ENCODE data around the gene CLIC4. TPM values are rescaled to one million over a fixed set of nuclear protein-coding genes. Genes with fewer than 3 reads are reported as not detected.
"Not testable (repeated sequence)": the region's sequence is repeated elsewhere in the genome, so short reads cannot be mapped to it uniquely, and the experiment has no call there.

CLIC4 gene
- total RNA-seq, 4 donors from 2014 or later: 37.3 to 74.5 (median 45.6) TPM

GRCh38 chr1:24699628-24700027 lies 45.6 kb upstream of the CLIC4 start:
- DNase-seq: no peak
- H3K4me3 ChIP-seq: no peak overlapping the region
- no peaks in the 10 kb centered on the region for H3K9me3 ChIP-seq
- H3K27ac ChIP-seq: no peak overlapping the region
- no peaks in the 10 kb centered on the region for H3K27me3 ChIP-seq
- in situ Hi-C loops (cut with MboI; ENCODE audit: low sequenced_read_pairs in 4 of 4) (loop anchor here in 1 of 4 donors (25.0 kb wide), 1 partner anchor 513 kb away; no protein-coding TSS in a partner anchor), intact Hi-C loops (cut with DNase I; ENCODE audit: low total_unique reads) (no loop called here)
- H3K4me1 ChIP-seq: peaks cover 0 to 2% of the 10 kb centered on the region in 2 donors
- no peak for TF ChIP-seq CTCF (IDR thresholded peaks at IDR 0.05 in 4 of 5, conservative IDR thresholded peaks at IDR 0.05 in 1 of 5)
- TF ChIP-seq POLR2A (IDR thresholded peaks at IDR 0.05): no peak
- ATAC-seq: no peak
- no peaks in the 10 kb centered on the region for H3K36me3 ChIP-seq

GRCh38 chr1:24702511-24703293 lies 42.5 kb upstream of the CLIC4 start:
- Histone ChIP-seq H3K27ac (no peak overlapping the region), H3K27me3 (no peaks in the 10 kb centered on the region), H3K36me3 (no peaks in the 10 kb centered on the region), H3K4me3 (no peak overlapping the region), H3K9me3 (no peaks in the 10 kb centered on the region), H3K4me1 (no peaks in the 10 kb centered on the region)
- intact Hi-C loops (cut with DNase I; ENCODE audit: low total_unique reads): no loop called here
- DNase-seq (peak in 1 of 2 donors; percentile 16), ATAC-seq (no peak)
- no peak for TF ChIP-seq CTCF (IDR thresholded peaks at IDR 0.05 in 4 of 5, conservative IDR thresholded peaks at IDR 0.05 in 1 of 5)
- in situ Hi-C loops (cut with MboI; ENCODE audit: low sequenced_read_pairs in 4 of 4): no loop called here

GRCh38 chr1:24704411-24705259 lies 40.6 kb upstream of the CLIC4 start:
- no peaks in the 10 kb centered on the region for H3K27me3 ChIP-seq
- ATAC-seq: no peak
- H3K27ac ChIP-seq: peak overlapping the region; percentile 43 to 61 (median 56)
- peak overlapping the region in 1 of 4 donors; percentile 2 for H3K4me3 ChIP-seq
- H3K4me1 ChIP-seq: no peaks in the 10 kb centered on the region
- no peaks in the 10 kb centered on the region for H3K36me3 ChIP-seq
- in situ Hi-C loops (cut with MboI; ENCODE audit: low sequenced_read_pairs in 4 of 4): no loop called here
- DNase-seq: no peak
- TF ChIP-seq POLR2A (IDR thresholded peaks at IDR 0.05): no peak
- TF ChIP-seq CTCF (IDR thresholded peaks at IDR 0.05 in 4 of 5, conservative IDR thresholded peaks at IDR 0.05 in 1 of 5): no peak
- intact Hi-C loops (cut with DNase I; ENCODE audit: low total_unique reads): no loop called here
- no peaks in the 10 kb centered on the region for H3K9me3 ChIP-seq

GRCh38 chr1:24705260-24706073 lies 39.8 kb upstream of the CLIC4 start:
- DNase-seq (peak; percentile 45 to 65), ATAC-seq (peak; percentile 82 to 88)
- TF ChIP-seq CTCF (IDR thresholded peaks at IDR 0.05 in 4 of 5, conservative IDR thresholded peaks at IDR 0.05 in 1 of 5) (peak in 1 of 5 experiments; percentile 9), POLR2A (IDR thresholded peaks at IDR 0.05) (no peak)
- Histone ChIP-seq H3K4me3 (peak overlapping the region in 1 of 4 donors; percentile 2), H3K27ac (peak overlapping the region; percentile 43 to 61 (median 56)), H3K27me3 (no peaks in the 10 kb centered on the region), H3K36me3 (no peaks in the 10 kb centered on the region), H3K9me3 (no peaks in the 10 kb centered on the region), H3K4me1 (no peaks in the 10 kb centered on the region)
- intact Hi-C loops (cut with DNase I; ENCODE audit: low total_unique reads) (no loop called here), in situ Hi-C loops (cut with MboI; ENCODE audit: low sequenced_read_pairs in 4 of 4) (no loop called here)

GRCh38 chr1:24706074-24706389 lies 39.2 kb upstream of the CLIC4 start:
- H3K4me3 ChIP-seq; DNase-seq; in situ Hi-C loops (cut with MboI; ENCODE audit: low sequenced_read_pairs in 4 of 4); ATAC-seq; H3K36me3 ChIP-seq; intact Hi-C loops (cut with DNase I; ENCODE audit: low total_unique reads); H3K9me3 ChIP-seq; H3K4me1 ChIP-seq; H3K27me3 ChIP-seq: not testable (repeated sequence)
- H3K27ac ChIP-seq: peak overlapping the region; percentile 40 to 58 (median 52)
